ENCODE measurements around the gene SYF2.

GRCh38 chr1:25204797-25205480, 27.4 kb downstream of the SYF2 start:
- TF ChIP-seq CTCF (IDR thresholded peaks at IDR 0.05) = peak; percentile 62 to 81 (median 79)
- TF ChIP-seq POLR2A (IDR thresholded peaks at IDR 0.05) = no peak
